Panc1 (cell line): ENCODE data around the gene SLC44A4.

ENCODE experiments used
- POLR2AphosphoS5 ChIP-seq: IDR thresholded peaks from 2 replicates; pipeline ENCODE4 v1.6.1; 2012; ENCODE audit warnings: mild to moderate bottlenecking, low read depth, low read length, moderate library complexity
- TF ChIP-seq, protein P1 (sequence below): fragments of 450-650 bp; IDR thresholded peaks from 2 replicates; pipeline ENCODE4 v1.5.1; 2017; ENCODE audit warnings: mild to moderate bottlenecking

DNA sequence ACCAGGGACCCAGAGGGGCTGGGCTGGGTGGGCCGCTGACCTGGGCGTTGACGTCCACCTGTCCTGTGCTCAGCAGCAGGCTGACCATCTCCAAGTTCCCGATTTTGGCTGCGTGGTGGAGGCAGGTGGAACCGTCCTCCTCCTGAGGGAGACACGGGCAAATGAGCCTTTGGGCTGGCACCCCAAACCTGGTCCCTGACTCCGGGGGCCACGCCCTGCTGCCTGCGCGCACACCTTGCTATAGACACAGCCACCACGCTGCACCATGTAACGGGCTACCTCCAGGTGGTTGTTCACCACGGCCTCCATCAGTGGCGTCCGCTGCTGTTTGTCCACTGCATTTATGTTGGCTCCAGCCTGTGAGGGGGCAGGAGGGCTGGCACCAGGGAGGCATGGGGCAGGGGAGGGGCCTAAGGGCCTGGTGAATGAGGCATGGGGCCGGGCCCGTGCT is 7.8 kb upstream of the SLC44A4 start:
- TF ChIP-seq, protein P1, sequence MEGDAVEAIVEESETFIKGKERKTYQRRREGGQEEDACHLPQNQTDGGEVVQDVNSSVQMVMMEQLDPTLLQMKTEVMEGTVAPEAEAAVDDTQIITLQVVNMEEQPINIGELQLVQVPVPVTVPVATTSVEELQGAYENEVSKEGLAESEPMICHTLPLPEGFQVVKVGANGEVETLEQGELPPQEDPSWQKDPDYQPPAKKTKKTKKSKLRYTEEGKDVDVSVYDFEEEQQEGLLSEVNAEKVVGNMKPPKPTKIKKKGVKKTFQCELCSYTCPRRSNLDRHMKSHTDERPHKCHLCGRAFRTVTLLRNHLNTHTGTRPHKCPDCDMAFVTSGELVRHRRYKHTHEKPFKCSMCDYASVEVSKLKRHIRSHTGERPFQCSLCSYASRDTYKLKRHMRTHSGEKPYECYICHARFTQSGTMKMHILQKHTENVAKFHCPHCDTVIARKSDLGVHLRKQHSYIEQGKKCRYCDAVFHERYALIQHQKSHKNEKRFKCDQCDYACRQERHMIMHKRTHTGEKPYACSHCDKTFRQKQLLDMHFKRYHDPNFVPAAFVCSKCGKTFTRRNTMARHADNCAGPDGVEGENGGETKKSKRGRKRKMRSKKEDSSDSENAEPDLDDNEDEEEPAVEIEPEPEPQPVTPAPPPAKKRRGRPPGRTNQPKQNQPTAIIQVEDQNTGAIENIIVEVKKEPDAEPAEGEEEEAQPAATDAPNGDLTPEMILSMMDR: no peak
- no peak for TF ChIP-seq POLR2AphosphoS5
